ENCODE results near the gene ACOX3.

ACOX3 gene

GRCh38 chr4:8469550-8469949 lies 29.0 kb upstream of the ACOX3 start:
- Mint-ChIP-seq H3K27ac (peak overlapping the region in 1 of 3 experiments; percentile 19), H3K9me3 (no peaks in the 10 kb centered on the region), H3K4me3 (no peak overlapping the region), H3K4me1 (peaks cover 24% of the 10 kb centered on the region), H3K36me3 (ENCODE audit: low read depth) (peaks cover 28% of the 10 kb centered on the region), H3K27me3 (ENCODE audit: low read depth) (peaks cover 4% of the 10 kb centered on the region)
- no peak for TF ChIP-seq CTCF (IDR thresholded peaks at IDR 0.05; ENCODE audit: unreplicated experiment in 3 of 3)

GRCh38 chr4:8468746-8469535 lies 28.4 kb upstream of the ACOX3 start:
- peak; percentile 95 to 98 (median 95) for TF ChIP-seq CTCF (IDR thresholded peaks at IDR 0.05; ENCODE audit: unreplicated experiment in 3 of 3)
- Mint-ChIP-seq H3K4me3 (no peak overlapping the region), H3K4me1 (peaks cover 20% of the 10 kb centered on the region), H3K9me3 (no peaks in the 10 kb centered on the region), H3K27me3 (ENCODE audit: low read depth) (peaks cover 4% of the 10 kb centered on the region), H3K27ac (peak overlapping the region in 1 of 3 experiments; percentile 19), H3K36me3 (ENCODE audit: low read depth) (peaks cover 28% of the 10 kb centered on the region)

GRCh38 chr4:8467016-8467415 lies 26.5 kb upstream of the ACOX3 start:
- no peak overlapping the region for H3K4me3 Mint-ChIP-seq
- TF ChIP-seq CTCF (IDR thresholded peaks at IDR 0.05; ENCODE audit: unreplicated experiment in 3 of 3) = no peak
- peaks cover 3% of the 10 kb centered on the region for H3K4me1 Mint-ChIP-seq
- H3K9me3 Mint-ChIP-seq = no peaks in the 10 kb centered on the region
- H3K36me3 Mint-ChIP-seq (ENCODE audit: low read depth) = peaks cover 30% of the 10 kb centered on the region
- no peak overlapping the region for H3K27ac Mint-ChIP-seq
- no peaks in the 10 kb centered on the region for H3K27me3 Mint-ChIP-seq (ENCODE audit: low read depth)

- no peaks in the 10 kb centered on the region for H3K9me3 Mint-ChIP-seq
- H3K4me1 Mint-ChIP-seq = no peaks in the 10 kb centered on the region
- TF ChIP-seq CTCF (IDR thresholded peaks at IDR 0.05; ENCODE audit: unreplicated experiment in 3 of 3) = no peak
- H3K27ac Mint-ChIP-seq = no peak overlapping the region
- no peak overlapping the region for H3K4me3 Mint-ChIP-seq
- no peaks in the 10 kb centered on the region for H3K27me3 Mint-ChIP-seq (ENCODE audit: low read depth)
- H3K36me3 Mint-ChIP-seq (ENCODE audit: low read depth) = peaks cover 34% of the 10 kb centered on the region
Observed at GRCh38 chr4:8465615-8466611, 25.4 kb upstream of the ACOX3 start.

- H3K4me3 Mint-ChIP-seq = no peak overlapping the region
- H3K27ac Mint-ChIP-seq = no peak overlapping the region
- no peaks in the 10 kb centered on the region for H3K4me1 Mint-ChIP-seq
- peaks cover 38% of the 10 kb centered on the region for H3K36me3 Mint-ChIP-seq (ENCODE audit: low read depth)
- TF ChIP-seq CTCF (IDR thresholded peaks at IDR 0.05; ENCODE audit: unreplicated experiment in 3 of 3) = no peak
- H3K9me3 Mint-ChIP-seq = no peaks in the 10 kb centered on the region
- H3K27me3 Mint-ChIP-seq (ENCODE audit: low read depth) = no peaks in the 10 kb centered on the region
Observed at GRCh38 chr4:8464381-8464780, 23.9 kb upstream of the ACOX3 start.
